Amniotic stem cell (primary cell): ENCODE data around the gene ZNF225.
"Not testable (repeated sequence)": the region's sequence is repeated elsewhere in the genome, so short reads cannot be mapped to it uniquely, and the experiment has no call there.

Experiments used
- DNase-seq: peaks from one replicate; lab custom pipeline; 2025; lab: John Stamatoyannopoulos, UW

Gene ZNF225

GRCh38 chr19:44163789-44164188 is 50.6 kb downstream of the ZNF225 start:
- no peak for DNase-seq

GRCh38 chr19:44164327-44164672 is 51.1 kb downstream of the ZNF225 start:
- DNase-seq = no peak

- peak; percentile 88 for DNase-seq
These were observed 51.7 kb downstream of the ZNF225 start, which contains the start of gene ZNF226 for GRCh38 chr19:44164673-44165512. ZNF226 (plus strand) TSS chr19:44165100; CDS start chr19:44170081, 4,981 bp downstream.

GRCh38 chr19:44170660-44171059 is 57.5 kb downstream of the ZNF225 start:
- not testable (repeated sequence) for DNase-seq

- no peak for DNase-seq
These were observed 63.4 kb downstream of the ZNF225 start for GRCh38 chr19:44176590-44176989.

GRCh38 chr19:44180968-44181367 is 67.8 kb downstream of the ZNF225 start:
- no peak for DNase-seq

- no peak for DNase-seq
These were observed 68.9 kb downstream of the ZNF225 start for GRCh38 chr19:44182145-44182544.
